GM12878 (cell line): Measurements from ENCODE around the gene ARAP3. TPM values are rescaled to one million over a fixed set of nuclear protein-coding genes. Genes with fewer than 3 reads are reported as not detected.

Experiments
- ATF7 ChIP-seq: fragments of 450-650 bp; IDR thresholded peaks from 2 replicates; pipeline ENCODE4 v1.6.1; 2016; ENCODE audit warnings: low read depth, mild to moderate bottlenecking
- BCL11A ChIP-seq: IDR thresholded peaks from 2 replicates; pipeline ENCODE4 v1.6.1; 2011; ENCODE audit warnings: low read depth, low read length
- EED ChIP-seq: sonication (generic); IDR thresholded peaks from 2 replicates; pipeline ENCODE4 v1.6.1; 2016; ENCODE audit warnings: antibody characterized with exemption, low read depth
- HDAC6 ChIP-seq: fragments of 200-600 bp; sonication (generic); IDR thresholded peaks from one replicate; pipeline ENCODE4 v1.8.0; 2017; ENCODE audit warnings: antibody characterized with exemption; ENCODE audit not compliant: unreplicated experiment
- IRF4 ChIP-seq: IDR thresholded peaks from 2 replicates; pipeline ENCODE4 v1.6.1; 2011; ENCODE audit warnings: low read depth, low read length
- JUNB ChIP-seq: IDR thresholded peaks from 2 replicates; pipeline ENCODE4 v1.6.1; 2016; ENCODE audit warnings: antibody characterized with exemption, mild to moderate bottlenecking
- MTA2 ChIP-seq: fragments of 450-650 bp; IDR thresholded peaks from 2 replicates; pipeline ENCODE4 v1.6.1; 2016; ENCODE audit warnings: low read depth, mild to moderate bottlenecking, moderate library complexity
- NFIC ChIP-seq: IDR thresholded peaks from 2 replicates; pipeline ENCODE4 v1.6.1; 2012; ENCODE audit warnings: low read depth, mild to moderate bottlenecking, inconsistent platforms, low read length, moderate library complexity
- PAX8 ChIP-seq: fragments of 450-650 bp; IDR thresholded peaks from 2 replicates; pipeline ENCODE4 v1.6.1; 2017; ENCODE audit warnings: mild to moderate bottlenecking, moderate library complexity
- RBBP5 ChIP-seq: fragments of 200-600 bp; sonication (generic); conservative IDR thresholded peaks from 2 replicates; pipeline ENCODE4 v1.6.1; 2016
- SIN3A ChIP-seq: IDR thresholded peaks from 2 replicates; pipeline ENCODE4 v1.6.1; 2012; ENCODE audit warnings: low read depth, low read length, improper control_type of control experiment
- SMAD5 ChIP-seq: IDR thresholded peaks from 2 replicates; pipeline ENCODE4 v1.6.1; 2016; ENCODE audit warnings: antibody characterized with exemption, low read depth
- SREBF1 ChIP-seq: IDR thresholded peaks from 2 replicates; pipeline ENCODE4 v1.6.1; 2012; ENCODE audit warnings: mild to moderate bottlenecking, low read length
- TCF7 ChIP-seq: IDR thresholded peaks from 2 replicates; pipeline ENCODE4 v1.6.1; 2014; ENCODE audit warnings: antibody characterized with exemption, borderline replicate concordance
- WRNIP1 ChIP-seq: IDR thresholded peaks from 2 replicates; pipeline ENCODE4 v1.6.1; 2011; ENCODE audit warnings: low read depth, low read length, improper control_type of control experiment, borderline replicate concordance
- YY1 ChIP-seq: IDR thresholded peaks from 2 replicates; pipeline ENCODE4 v1.6.1; 2011; ENCODE audit warnings: low read depth, mild to moderate bottlenecking, low read length
- ZNF384 ChIP-seq: IDR thresholded peaks from 2 replicates; pipeline ENCODE4 v1.6.1; 2012; ENCODE audit warnings: low read depth, mild to moderate bottlenecking, low read length, improper control_type of control experiment, borderline replicate concordance
- polyA plus RNA-seq, 11 experiments: library from polyadenylated mRNA; depleted of rRNA in 4 of 11; unstranded in 6 of 11; stranded (reverse) in 5 of 11; fragments of >200 nt; fragmentation: Nextera tagmentation in 4 of 11; fragmentation: Illumina TruSeq in 1 of 11; extraction: Ambion mirVana in 4 of 11; extraction: Trizol in 1 of 11; gene quantifications; 1 replicate in 1 of 11; 2 replicates in 10 of 11; pipeline versions ENCODE4 v1.2.1 to v1.2.3, GENCODE V29; 2011 to 2016; ENCODE audit warnings: inconsistent platforms in 2 of 11, missing spikeins in 2 of 11, low read depth in 1 of 11
- total RNA-seq, 4 experiments: library from RNA; depleted of rRNA in 3 of 4; stranded (reverse); fragments of >200 nt in 3 of 4; fragmentation: Illumina TruSeq in 1 of 4; extraction: Trizol in 1 of 4; gene quantifications; 2 replicates each; pipeline versions ENCODE4 v1.2.1 to v1.2.3, GENCODE V29; 2013 to 2021
- TF ChIP-seq, protein P1 (sequence below): IDR thresholded peaks from 2 replicates; pipeline ENCODE4 v1.6.1; 2012; ENCODE audit warnings: mild to moderate bottlenecking, low read depth, low read length
- TF ChIP-seq, protein P2 (sequence below): fragments of 450-650 bp; IDR thresholded peaks from 2 replicates; pipeline ENCODE4 v1.6.1; 2018; ENCODE audit warnings: borderline replicate concordance, mild to moderate bottlenecking; ENCODE audit not compliant: partially characterized antibody
- TF ChIP-seq, protein P3 (sequence below): IDR thresholded peaks from 2 replicates; pipeline ENCODE4 v1.6.1; 2012; ENCODE audit warnings: low read length, inconsistent platforms
- TF ChIP-seq, protein P4 (sequence below): fragments of 450-650 bp; IDR thresholded peaks from 2 replicates; pipeline ENCODE4 v1.6.1; 2017; ENCODE audit warnings: borderline replicate concordance
- TF ChIP-seq, protein P5 (sequence below): fragments of 450-650 bp; IDR thresholded peaks from 2 replicates; pipeline ENCODE4 v1.6.1; 2017; ENCODE audit warnings: mild to moderate bottlenecking

The ARAP3 gene
- total and polyA plus RNA-seq, 10 of the 15 experiments (the other 5 are each of a cell fraction or from before 2014, with no cell fraction given) = 0.01 to 0.08 TPM; not detected in 8

DNA sequence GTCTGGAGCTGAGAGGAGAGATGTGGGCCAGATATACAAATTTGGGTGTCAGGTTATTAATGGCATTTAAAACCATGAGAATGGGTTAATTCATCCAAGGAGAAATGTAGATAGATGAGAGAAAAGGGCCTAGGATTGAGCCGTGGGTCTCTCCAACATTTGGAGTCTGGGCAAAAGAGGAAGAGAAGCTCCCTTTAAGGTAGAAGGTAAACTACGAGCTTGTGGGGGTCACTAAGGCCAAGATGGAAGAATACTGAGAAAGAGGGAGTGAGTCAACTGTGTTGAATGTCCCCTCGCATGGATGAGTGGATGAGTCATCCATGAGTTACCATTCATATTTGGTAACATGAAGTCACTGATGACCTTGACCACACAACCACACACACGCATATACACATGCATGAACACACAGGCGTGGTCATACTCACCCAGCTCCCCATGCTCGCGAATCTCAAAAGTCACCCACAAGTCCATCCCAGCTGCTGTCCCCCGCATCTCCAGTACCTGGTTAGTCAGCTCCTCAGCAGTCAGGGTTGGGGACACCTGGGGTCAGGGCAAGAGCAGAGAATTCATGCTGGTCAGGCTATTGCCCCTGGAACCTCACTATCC lies 24.0 kb downstream of the ARAP3 start (continued):
- TF ChIP-seq PAX8 (no peak), RBBP5 (no peak), YY1 (peak; percentile 49; the same call in 1 of the 2 replicates), SMAD5 (no peak), BCL11A (peak; percentile 96), SIN3A (no peak), MTA2 (no peak), EED (peak; percentile 83), ZNF384 (no peak), ATF7 (no peak; the same call in 1 of the 2 replicates), WRNIP1 (no peak), IRF4 (0 out of 2 replicates have a peak, but pooled peaks have one; percentile 49), HDAC6 (no peak), SREBF1 (no peak), JUNB (peak; percentile 95), TCF7 (no peak), NFIC (peak; percentile 91; the same call in 1 of the 2 replicates)
- TF ChIP-seq, protein P1, sequence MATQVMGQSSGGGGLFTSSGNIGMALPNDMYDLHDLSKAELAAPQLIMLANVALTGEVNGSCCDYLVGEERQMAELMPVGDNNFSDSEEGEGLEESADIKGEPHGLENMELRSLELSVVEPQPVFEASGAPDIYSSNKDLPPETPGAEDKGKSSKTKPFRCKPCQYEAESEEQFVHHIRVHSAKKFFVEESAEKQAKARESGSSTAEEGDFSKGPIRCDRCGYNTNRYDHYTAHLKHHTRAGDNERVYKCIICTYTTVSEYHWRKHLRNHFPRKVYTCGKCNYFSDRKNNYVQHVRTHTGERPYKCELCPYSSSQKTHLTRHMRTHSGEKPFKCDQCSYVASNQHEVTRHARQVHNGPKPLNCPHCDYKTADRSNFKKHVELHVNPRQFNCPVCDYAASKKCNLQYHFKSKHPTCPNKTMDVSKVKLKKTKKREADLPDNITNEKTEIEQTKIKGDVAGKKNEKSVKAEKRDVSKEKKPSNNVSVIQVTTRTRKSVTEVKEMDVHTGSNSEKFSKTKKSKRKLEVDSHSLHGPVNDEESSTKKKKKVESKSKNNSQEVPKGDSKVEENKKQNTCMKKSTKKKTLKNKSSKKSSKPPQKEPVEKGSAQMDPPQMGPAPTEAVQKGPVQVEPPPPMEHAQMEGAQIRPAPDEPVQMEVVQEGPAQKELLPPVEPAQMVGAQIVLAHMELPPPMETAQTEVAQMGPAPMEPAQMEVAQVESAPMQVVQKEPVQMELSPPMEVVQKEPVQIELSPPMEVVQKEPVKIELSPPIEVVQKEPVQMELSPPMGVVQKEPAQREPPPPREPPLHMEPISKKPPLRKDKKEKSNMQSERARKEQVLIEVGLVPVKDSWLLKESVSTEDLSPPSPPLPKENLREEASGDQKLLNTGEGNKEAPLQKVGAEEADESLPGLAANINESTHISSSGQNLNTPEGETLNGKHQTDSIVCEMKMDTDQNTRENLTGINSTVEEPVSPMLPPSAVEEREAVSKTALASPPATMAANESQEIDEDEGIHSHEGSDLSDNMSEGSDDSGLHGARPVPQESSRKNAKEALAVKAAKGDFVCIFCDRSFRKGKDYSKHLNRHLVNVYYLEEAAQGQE = no peak
- TF ChIP-seq, protein P2, sequence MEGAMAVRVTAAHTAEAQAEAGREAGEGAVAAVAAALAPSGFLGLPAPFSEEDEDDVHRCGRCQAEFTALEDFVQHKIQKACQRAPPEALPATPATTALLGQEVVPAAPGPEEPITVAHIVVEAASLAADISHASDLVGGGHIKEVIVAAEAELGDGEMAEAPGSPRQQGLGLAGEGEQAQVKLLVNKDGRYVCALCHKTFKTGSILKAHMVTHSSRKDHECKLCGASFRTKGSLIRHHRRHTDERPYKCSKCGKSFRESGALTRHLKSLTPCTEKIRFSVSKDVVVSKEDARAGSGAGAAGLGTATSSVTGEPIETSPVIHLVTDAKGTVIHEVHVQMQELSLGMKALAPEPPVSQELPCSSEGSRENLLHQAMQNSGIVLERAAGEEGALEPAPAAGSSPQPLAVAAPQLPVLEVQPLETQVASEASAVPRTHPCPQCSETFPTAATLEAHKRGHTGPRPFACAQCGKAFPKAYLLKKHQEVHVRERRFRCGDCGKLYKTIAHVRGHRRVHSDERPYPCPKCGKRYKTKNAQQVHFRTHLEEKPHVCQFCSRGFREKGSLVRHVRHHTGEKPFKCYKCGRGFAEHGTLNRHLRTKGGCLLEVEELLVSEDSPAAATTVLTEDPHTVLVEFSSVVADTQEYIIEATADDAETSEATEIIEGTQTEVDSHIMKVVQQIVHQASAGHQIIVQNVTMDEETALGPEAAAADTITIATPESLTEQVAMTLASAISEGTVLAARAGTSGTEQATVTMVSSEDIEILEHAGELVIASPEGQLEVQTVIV = no peak
- TF ChIP-seq, protein P3, sequence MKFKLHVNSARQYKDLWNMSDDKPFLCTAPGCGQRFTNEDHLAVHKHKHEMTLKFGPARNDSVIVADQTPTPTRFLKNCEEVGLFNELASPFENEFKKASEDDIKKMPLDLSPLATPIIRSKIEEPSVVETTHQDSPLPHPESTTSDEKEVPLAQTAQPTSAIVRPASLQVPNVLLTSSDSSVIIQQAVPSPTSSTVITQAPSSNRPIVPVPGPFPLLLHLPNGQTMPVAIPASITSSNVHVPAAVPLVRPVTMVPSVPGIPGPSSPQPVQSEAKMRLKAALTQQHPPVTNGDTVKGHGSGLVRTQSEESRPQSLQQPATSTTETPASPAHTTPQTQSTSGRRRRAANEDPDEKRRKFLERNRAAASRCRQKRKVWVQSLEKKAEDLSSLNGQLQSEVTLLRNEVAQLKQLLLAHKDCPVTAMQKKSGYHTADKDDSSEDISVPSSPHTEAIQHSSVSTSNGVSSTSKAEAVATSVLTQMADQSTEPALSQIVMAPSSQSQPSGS = peak; percentile 95
- TF ChIP-seq, protein P4, sequence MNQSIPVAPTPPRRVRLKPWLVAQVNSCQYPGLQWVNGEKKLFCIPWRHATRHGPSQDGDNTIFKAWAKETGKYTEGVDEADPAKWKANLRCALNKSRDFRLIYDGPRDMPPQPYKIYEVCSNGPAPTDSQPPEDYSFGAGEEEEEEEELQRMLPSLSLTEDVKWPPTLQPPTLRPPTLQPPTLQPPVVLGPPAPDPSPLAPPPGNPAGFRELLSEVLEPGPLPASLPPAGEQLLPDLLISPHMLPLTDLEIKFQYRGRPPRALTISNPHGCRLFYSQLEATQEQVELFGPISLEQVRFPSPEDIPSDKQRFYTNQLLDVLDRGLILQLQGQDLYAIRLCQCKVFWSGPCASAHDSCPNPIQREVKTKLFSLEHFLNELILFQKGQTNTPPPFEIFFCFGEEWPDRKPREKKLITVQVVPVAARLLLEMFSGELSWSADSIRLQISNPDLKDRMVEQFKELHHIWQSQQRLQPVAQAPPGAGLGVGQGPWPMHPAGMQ = no peak
- TF ChIP-seq, protein P5, sequence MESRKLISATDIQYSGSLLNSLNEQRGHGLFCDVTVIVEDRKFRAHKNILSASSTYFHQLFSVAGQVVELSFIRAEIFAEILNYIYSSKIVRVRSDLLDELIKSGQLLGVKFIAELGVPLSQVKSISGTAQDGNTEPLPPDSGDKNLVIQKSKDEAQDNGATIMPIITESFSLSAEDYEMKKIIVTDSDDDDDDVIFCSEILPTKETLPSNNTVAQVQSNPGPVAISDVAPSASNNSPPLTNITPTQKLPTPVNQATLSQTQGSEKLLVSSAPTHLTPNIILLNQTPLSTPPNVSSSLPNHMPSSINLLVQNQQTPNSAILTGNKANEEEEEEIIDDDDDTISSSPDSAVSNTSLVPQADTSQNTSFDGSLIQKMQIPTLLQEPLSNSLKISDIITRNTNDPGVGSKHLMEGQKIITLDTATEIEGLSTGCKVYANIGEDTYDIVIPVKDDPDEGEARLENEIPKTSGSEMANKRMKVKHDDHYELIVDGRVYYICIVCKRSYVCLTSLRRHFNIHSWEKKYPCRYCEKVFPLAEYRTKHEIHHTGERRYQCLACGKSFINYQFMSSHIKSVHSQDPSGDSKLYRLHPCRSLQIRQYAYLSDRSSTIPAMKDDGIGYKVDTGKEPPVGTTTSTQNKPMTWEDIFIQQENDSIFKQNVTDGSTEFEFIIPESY = no peak
